Sciatic nerve (tissue), 2 donors: Measurements from ENCODE around the gene MX2. TPM values are rescaled to one million over a fixed set of nuclear protein-coding genes. Genes with fewer than 3 reads are reported as not detected.

Source experiments
- ATAC-seq: fragments of 200-7000 bp; cut with Tn5 transposase; one replicate; pipeline ENCODE4 v1.9.1; 2020; ENCODE audit warnings: mild to moderate bottlenecking, moderate library complexity
- DNase-seq: peaks from one replicate; pipeline ENCODE4 v3.0.0-alpha.2; 2020; ENCODE audit warnings: low spot score
- intact Hi-C: fragments of 100-400 bp; cut with DNase I; formaldehyde crosslinking; loops from one replicate; pipeline ENCODE4 v1.14.2; 2022
- total RNA-seq: library from RNA; stranded (reverse); fragmentation: NEBNext Ultra II Directional; extraction: Animal tissue kit (Norgen Biotek cat#: 25700); gene quantifications from one replicate; pipeline ENCODE4 v1.2.1, GENCODE V29; 2021
- donor health status: DM: no; HTN: no; CAD: no.
- donor health status: DM: no; HTN: no; CAD: no.

MX2 gene
- total RNA-seq, 1 donor from 2014 or later = 19.0 TPM

GRCh38 chr21:41373763-41374162 lies 11.9 kb downstream of the MX2 start:
- intact Hi-C loops = no loop called here
- DNase-seq (no peak), ATAC-seq (no peak)

- intact Hi-C loops = no loop called here
- ATAC-seq = no peak
- no peak for DNase-seq
Measured at GRCh38 chr21:41374177-41374712, 12.4 kb downstream of the MX2 start.

GRCh38 chr21:41374867-41375533 lies 13.2 kb downstream of the MX2 start:
- DNase-seq (no peak), ATAC-seq (no peak)
- intact Hi-C loops = no loop called here

GRCh38 chr21:41375875-41376274 lies 14.0 kb downstream of the MX2 start:
- intact Hi-C loops = no loop called here
- no peak for ATAC-seq
- no peak for DNase-seq

GRCh38 chr21:41377715-41378114 lies 15.9 kb downstream of the MX2 start:
- intact Hi-C loops = no loop called here
- ATAC-seq (no peak), DNase-seq (no peak)

GRCh38 chr21:41378849-41379248 lies 17.0 kb downstream of the MX2 start:
- DNase-seq = no peak
- intact Hi-C loops = no loop called here
- ATAC-seq = no peak

GRCh38 chr21:41379901-41380300 lies 18.1 kb downstream of the MX2 start:
- ATAC-seq = no peak
- intact Hi-C loops = no loop called here
- DNase-seq = no peak

GRCh38 chr21:41381731-41382130 lies 19.9 kb downstream of the MX2 start:
- intact Hi-C loops = no loop called here
- DNase-seq (no peak), ATAC-seq (no peak)

GRCh38 chr21:41387042-41387819 lies 25.4 kb downstream of the MX2 start:
- intact Hi-C loops = no loop called here
- peak; percentile 95 for ATAC-seq
- DNase-seq = no peak

GRCh38 chr21:41387824-41388223 lies 26.0 kb downstream of the MX2 start:
- DNase-seq = no peak
- intact Hi-C loops = no loop called here
- ATAC-seq = no peak

- ATAC-seq (no peak), DNase-seq (no peak)
- intact Hi-C loops = no loop called here
Measured at GRCh38 chr21:41388259-41388658, 26.4 kb downstream of the MX2 start.

- intact Hi-C loops = no loop called here
- no peak for DNase-seq
- ATAC-seq = no peak
Measured at GRCh38 chr21:41390043-41390639, 28.3 kb downstream of the MX2 start.

GRCh38 chr21:41393876-41394465 lies 32.1 kb downstream of the MX2 start:
- ATAC-seq (no peak), DNase-seq (no peak)
- intact Hi-C loops = no loop called here

- intact Hi-C loops = no loop called here
- ATAC-seq (peak; percentile 70), DNase-seq (no peak)
Measured at GRCh38 chr21:41396558-41397075, 34.8 kb downstream of the MX2 start.

GRCh38 chr21:41397471-41397891 lies 35.7 kb downstream of the MX2 start:
- ATAC-seq (no peak), DNase-seq (no peak)
- intact Hi-C loops = no loop called here

GRCh38 chr21:41398251-41398650 lies 36.4 kb downstream of the MX2 start:
- ATAC-seq (no peak), DNase-seq (no peak)
- intact Hi-C loops = no loop called here

- DNase-seq (no peak), ATAC-seq (no peak)
- intact Hi-C loops = no loop called here
Measured at GRCh38 chr21:41398831-41399230, 37.0 kb downstream of the MX2 start.

GRCh38 chr21:41399246-41399800 lies 37.5 kb downstream of the MX2 start:
- no peak for ATAC-seq
- DNase-seq = no peak
- intact Hi-C loops = no loop called here

GRCh38 chr21:41402231-41402630 lies 40.4 kb downstream of the MX2 start:
- no peak for ATAC-seq
- intact Hi-C loops = no loop called here
- DNase-seq = no peak
